ENCODE measurements around the gene GABRR1.

The GABRR1 gene

GRCh38 chr6:89148016-89148750, 69.0 kb downstream of the GABRR1 start:
- H2AK5ac ChIP-seq (ENCODE audit: low read depth, low read length), result no peak overlapping the region
- no peak overlapping the region for H3K4me2 ChIP-seq (ENCODE audit: insufficient read depth, low read length, poor library complexity, severe bottlenecking)
- no peak overlapping the region for H2BK12ac ChIP-seq (ENCODE audit: low read length)
- H3K9me3 ChIP-seq (replicated peaks in 1 of 2; ENCODE audit: control insufficient read depth in 2 of 2, insufficient read depth in 1 of 2, low read depth in 1 of 2, low read length in 2 of 2), result no peaks in the 10 kb centered on the region
- H2AFZ ChIP-seq (ENCODE audit: low read length), result no peak overlapping the region
- H3K4ac ChIP-seq (ENCODE audit: low read length), result no peak overlapping the region
- WGBS, 2 donors (ENCODE audit: extremely low coverage in 2 of 2, insufficient read length in 2 of 2, insufficient replicate concordance in 1 of 2), result no CpG with 5 or more reads among the region's 17 CpGs
- peaks cover 1% of the 10 kb centered on the region for H3K79me1 ChIP-seq (ENCODE audit: low read depth, low read length)
- no peak overlapping the region for H4K8ac ChIP-seq (ENCODE audit: low read depth, low read length)
- no peak overlapping the region for H3K18ac ChIP-seq (ENCODE audit: low read length)
- no peak overlapping the region for H2BK120ac ChIP-seq (ENCODE audit: low read depth, low read length)
- H2BK15ac ChIP-seq (ENCODE audit: low read length), result no peak overlapping the region
- no peak overlapping the region for H4K91ac ChIP-seq (ENCODE audit: low read depth, low read length, poor library complexity)
- no peak for DNase-seq (ENCODE audit: low spot score)
- peaks cover 0 to 3% of the 10 kb centered on the region in 2 donors for H3K4me1 ChIP-seq (ENCODE audit: control insufficient read depth in 2 of 2, insufficient read depth in 1 of 2, low read depth in 1 of 2, low read length in 2 of 2)
- H3K27me3 ChIP-seq (ENCODE audit: control insufficient read depth in 3 of 3, insufficient read depth in 3 of 3, low read depth in 1 of 3, low read length in 3 of 3), result peaks cover 0 to 14% (median 0%) of the 10 kb centered on the region in 3 experiments
- no peak overlapping the region for H3K9ac ChIP-seq (ENCODE audit: low read depth, low read length, poor library complexity)
- no peak overlapping the region for H3K27ac ChIP-seq (replicated peaks; ENCODE audit: low read length)
- H3K4me3 ChIP-seq (ENCODE audit: low read length in 2 of 2), result no peak overlapping the region
- no peak overlapping the region for H3K23ac ChIP-seq (ENCODE audit: low read depth, low read length, poor library complexity)
- no peak overlapping the region for H3K14ac ChIP-seq (ENCODE audit: low read length)
- H3K36me3 ChIP-seq (replicated peaks in 1 of 2; ENCODE audit: control insufficient read depth in 2 of 2, insufficient read depth in 2 of 2, low read length in 2 of 2), result peaks cover 0 to 4% of the 10 kb centered on the region in 2 donors
- no peak overlapping the region for H2BK5ac ChIP-seq (ENCODE audit: low read length)

- no peak overlapping the region for H4K91ac ChIP-seq (ENCODE audit: low read depth, low read length, poor library complexity)
- no CpG with 5 or more reads among the region's 26 CpGs for WGBS, 2 donors (ENCODE audit: extremely low coverage in 2 of 2, insufficient read length in 2 of 2, insufficient replicate concordance in 1 of 2)
- no peak overlapping the region for H3K14ac ChIP-seq (ENCODE audit: low read length)
- peak overlapping the region; percentile 39 for H2BK5ac ChIP-seq (ENCODE audit: low read length)
- H2BK12ac ChIP-seq (ENCODE audit: low read length), result no peak overlapping the region
- no peak overlapping the region for H4K8ac ChIP-seq (ENCODE audit: low read depth, low read length)
- H3K9me3 ChIP-seq (replicated peaks in 1 of 2; ENCODE audit: control insufficient read depth in 2 of 2, insufficient read depth in 1 of 2, low read depth in 1 of 2, low read length in 2 of 2), result no peaks in the 10 kb centered on the region
- H2AK5ac ChIP-seq (ENCODE audit: low read depth, low read length), result no peak overlapping the region
- H3K4ac ChIP-seq (ENCODE audit: low read length), result no peak overlapping the region
- peak overlapping the region; percentile 78 for H3K9ac ChIP-seq (ENCODE audit: low read depth, low read length, poor library complexity)
- H2BK120ac ChIP-seq (ENCODE audit: low read depth, low read length), result no peak overlapping the region
- DNase-seq (ENCODE audit: low spot score), result peak; percentile 20
- H3K4me2 ChIP-seq (ENCODE audit: insufficient read depth, low read length, poor library complexity, severe bottlenecking), result peak overlapping the region; percentile 96
- no peak overlapping the region for H3K23ac ChIP-seq (ENCODE audit: low read depth, low read length, poor library complexity)
- peak overlapping the region; percentile 93 for H2AFZ ChIP-seq (ENCODE audit: low read length)
- H3K18ac ChIP-seq (ENCODE audit: low read length), result peak overlapping the region; percentile 97
- H2BK15ac ChIP-seq (ENCODE audit: low read length), result no peak overlapping the region
- peak overlapping the region; percentile 62 to 86 for H3K4me3 ChIP-seq (ENCODE audit: low read length in 2 of 2)
- no peak overlapping the region for H3K27ac ChIP-seq (replicated peaks; ENCODE audit: low read length)
- peaks cover 0 to 14% (median 0%) of the 10 kb centered on the region in 3 experiments for H3K27me3 ChIP-seq (ENCODE audit: control insufficient read depth in 3 of 3, insufficient read depth in 3 of 3, low read depth in 1 of 3, low read length in 3 of 3)
- H3K4me1 ChIP-seq (ENCODE audit: control insufficient read depth in 2 of 2, insufficient read depth in 1 of 2, low read depth in 1 of 2, low read length in 2 of 2), result peaks cover 0 to 3% of the 10 kb centered on the region in 2 donors
- H3K36me3 ChIP-seq (replicated peaks in 1 of 2; ENCODE audit: control insufficient read depth in 2 of 2, insufficient read depth in 2 of 2, low read length in 2 of 2), result peaks cover 0 to 4% of the 10 kb centered on the region in 2 donors
- H3K79me1 ChIP-seq (ENCODE audit: low read depth, low read length), result peaks cover 1% of the 10 kb centered on the region
These were observed 70.1 kb downstream of the GABRR1 start for GRCh38 chr6:89146718-89147700.

GRCh38 chr6:89145956-89146717, 71.0 kb downstream of the GABRR1 start, which contains the start of gene PM20D2:
PM20D2 (plus strand) TSS chr6:89146055; CDS start chr6:89146145, 90 bp downstream.
- H2AFZ ChIP-seq (ENCODE audit: low read length), result peak within 1 kb of the TSS; percentile 93
- peak within 1 kb of the TSS; percentile 96 for H3K4me2 ChIP-seq (ENCODE audit: insufficient read depth, low read length, poor library complexity, severe bottlenecking)
- DNase-seq (ENCODE audit: low spot score), result peak; percentile 56
- peak within 1 kb of the TSS; percentile 65 for H3K23ac ChIP-seq (ENCODE audit: low read depth, low read length, poor library complexity)
- H3K4me3 ChIP-seq (ENCODE audit: low read length in 2 of 2), result peak within 1 kb of the TSS; percentile 62 to 86
- WGBS, 2 donors (ENCODE audit: extremely low coverage in 2 of 2, insufficient read length in 2 of 2, insufficient replicate concordance in 1 of 2), result no CpG with 5 or more reads among the region's 102 CpGs
- peak within 1 kb of the TSS; percentile 1 for H2BK12ac ChIP-seq (ENCODE audit: low read length)
- peak within 1 kb of the TSS; percentile 97 for H3K18ac ChIP-seq (ENCODE audit: low read length)
- peaks cover 0 to 14% (median 0%) of the 10 kb centered on the region in 3 experiments for H3K27me3 ChIP-seq (ENCODE audit: control insufficient read depth in 3 of 3, insufficient read depth in 3 of 3, low read depth in 1 of 3, low read length in 3 of 3)
- H2BK5ac ChIP-seq (ENCODE audit: low read length), result peak within 1 kb of the TSS; percentile 39
- no peak within 1 kb of the TSS for H3K27ac ChIP-seq (replicated peaks; ENCODE audit: low read length)
- peak within 1 kb of the TSS; percentile 81 for H2BK120ac ChIP-seq (ENCODE audit: low read depth, low read length)
- peak within 1 kb of the TSS; percentile 43 for H4K8ac ChIP-seq (ENCODE audit: low read depth, low read length)
- no peaks in the 10 kb centered on the region for H3K36me3 ChIP-seq (replicated peaks in 1 of 2; ENCODE audit: control insufficient read depth in 2 of 2, insufficient read depth in 2 of 2, low read length in 2 of 2)
- H3K14ac ChIP-seq (ENCODE audit: low read length), result peak within 1 kb of the TSS; percentile 97
- peak within 1 kb of the TSS; percentile 84 for H2AK5ac ChIP-seq (ENCODE audit: low read depth, low read length)
- peak within 1 kb of the TSS; percentile 80 for H3K9ac ChIP-seq (ENCODE audit: low read depth, low read length, poor library complexity)
- H3K79me1 ChIP-seq (ENCODE audit: low read depth, low read length), result peaks cover 1% of the 10 kb centered on the region
- peak within 1 kb of the TSS; percentile 43 for H4K91ac ChIP-seq (ENCODE audit: low read depth, low read length, poor library complexity)
- H3K4me1 ChIP-seq (ENCODE audit: control insufficient read depth in 2 of 2, insufficient read depth in 1 of 2, low read depth in 1 of 2, low read length in 2 of 2), result peaks cover 0 to 3% of the 10 kb centered on the region in 2 donors
- H2BK15ac ChIP-seq (ENCODE audit: low read length), result peak within 1 kb of the TSS; percentile 92
- H3K9me3 ChIP-seq (replicated peaks in 1 of 2; ENCODE audit: control insufficient read depth in 2 of 2, insufficient read depth in 1 of 2, low read depth in 1 of 2, low read length in 2 of 2), result no peaks in the 10 kb centered on the region
- no peak within 1 kb of the TSS for H3K4ac ChIP-seq (ENCODE audit: low read length)

All from neuronal stem cell (in vitro differentiated cells).